ENCODE results near the gene PRICKLE1.

The PRICKLE1 gene

DNA sequence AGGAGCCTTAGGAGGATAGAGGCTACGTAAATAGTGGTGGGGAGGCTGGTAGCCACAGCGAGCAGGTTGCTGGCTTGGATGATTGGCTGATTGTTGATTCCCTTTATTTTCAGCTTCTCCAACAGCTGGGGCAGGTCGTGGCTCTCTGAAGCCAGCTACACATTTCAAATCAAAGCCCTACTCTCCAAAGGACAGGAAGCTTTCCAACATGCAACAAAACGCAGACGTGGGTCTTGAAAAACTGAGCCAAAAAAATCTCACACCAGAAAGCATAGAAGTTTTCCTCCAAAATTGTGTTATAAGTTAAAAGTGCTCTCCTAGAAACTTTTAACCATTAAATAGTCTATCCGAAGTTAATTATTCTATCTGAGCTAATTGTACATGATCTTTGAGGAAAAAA lies 37.6 kb upstream of the PRICKLE1 start:
- H3K4me3 ChIP-seq (ENCODE audit: low read depth, low read length), result no peak overlapping the region
- no peak for DNase-seq (ENCODE audit: low read depth)
- TF ChIP-seq CTCF (IDR thresholded peaks at IDR 0.05; ENCODE audit: low read depth, low read length, missing control alignments), result no peak

- no peak overlapping the region for H3K4me3 ChIP-seq (ENCODE audit: low read depth, low read length)
- no peak for TF ChIP-seq CTCF (IDR thresholded peaks at IDR 0.05; ENCODE audit: low read depth, low read length, missing control alignments)
- DNase-seq (ENCODE audit: low read depth), result no peak
Measured at GRCh38 chr12:42625611-42626010, 36.1 kb upstream of the PRICKLE1 start.

GRCh38 chr12:42617622-42618021 lies 28.1 kb upstream of the PRICKLE1 start:
- H3K4me3 ChIP-seq (ENCODE audit: low read depth, low read length), result no peak overlapping the region
- DNase-seq (ENCODE audit: low read depth), result no peak
- no peak for TF ChIP-seq CTCF (IDR thresholded peaks at IDR 0.05; ENCODE audit: low read depth, low read length, missing control alignments)

GRCh38 chr12:42615006-42615405 lies 25.5 kb upstream of the PRICKLE1 start:
- DNase-seq (ENCODE audit: low read depth), result no peak
- no peak overlapping the region for H3K4me3 ChIP-seq (ENCODE audit: low read depth, low read length)
- no peak for TF ChIP-seq CTCF (IDR thresholded peaks at IDR 0.05; ENCODE audit: low read depth, low read length, missing control alignments)

DNA sequence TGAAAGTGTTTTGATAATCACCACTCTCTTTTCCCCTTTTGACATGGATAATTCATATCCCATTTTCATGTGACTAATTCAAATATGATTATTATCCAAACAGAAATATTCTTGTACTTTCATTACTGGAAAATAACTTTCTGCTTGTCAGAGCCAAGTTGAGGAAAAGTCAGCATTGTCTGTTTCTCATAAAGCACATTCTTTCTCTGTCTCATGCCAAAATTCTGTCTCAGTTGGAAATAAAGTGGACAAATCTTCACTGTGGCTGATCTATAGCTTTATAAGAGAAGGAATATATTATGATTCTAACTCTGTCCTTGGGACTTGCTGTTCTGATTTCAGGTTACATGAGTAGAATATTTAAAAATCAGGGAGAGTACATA lies 22.7 kb upstream of the PRICKLE1 start:
- TF ChIP-seq CTCF (IDR thresholded peaks at IDR 0.05; ENCODE audit: low read depth, low read length, missing control alignments), result no peak
- DNase-seq (ENCODE audit: low read depth), result no peak
- no peak overlapping the region for H3K4me3 ChIP-seq (ENCODE audit: low read depth, low read length)

DNA sequence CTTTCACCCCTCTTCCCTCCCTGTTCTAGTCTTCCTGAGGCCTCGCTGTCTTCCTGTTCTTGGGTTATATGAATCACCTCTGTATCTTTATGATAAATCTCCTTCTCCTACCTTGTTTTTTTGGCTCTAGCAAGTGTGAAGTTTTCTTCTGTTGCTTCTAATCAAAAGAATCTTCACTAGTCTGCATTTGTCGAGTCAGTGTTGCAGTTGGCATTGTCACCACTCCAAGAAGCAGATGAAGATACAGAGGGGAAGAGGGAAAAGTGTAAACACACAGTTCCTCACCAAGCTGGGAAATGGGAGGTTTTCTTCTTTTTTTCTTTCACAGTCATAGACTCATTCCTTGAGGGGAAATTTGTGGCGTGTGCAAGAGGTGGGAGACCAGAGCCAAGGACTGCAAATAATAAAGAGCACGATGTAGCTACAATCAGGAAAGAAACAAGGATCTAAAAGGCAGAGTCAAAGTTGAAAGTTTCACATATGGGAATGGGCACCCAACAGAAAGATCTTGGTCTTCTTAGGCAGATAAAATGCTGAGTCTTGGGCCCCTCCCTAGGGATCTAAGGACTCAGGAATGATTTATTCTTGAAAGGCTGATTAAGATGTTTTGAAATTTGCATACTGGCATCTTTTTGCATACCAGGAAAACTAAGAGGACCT lies 22.2 kb upstream of the PRICKLE1 start:
- H3K4me3 ChIP-seq (ENCODE audit: low read depth, low read length), result no peak overlapping the region
- no peak for TF ChIP-seq CTCF (IDR thresholded peaks at IDR 0.05; ENCODE audit: low read depth, low read length, missing control alignments)
- DNase-seq (ENCODE audit: low read depth), result no peak

DNA sequence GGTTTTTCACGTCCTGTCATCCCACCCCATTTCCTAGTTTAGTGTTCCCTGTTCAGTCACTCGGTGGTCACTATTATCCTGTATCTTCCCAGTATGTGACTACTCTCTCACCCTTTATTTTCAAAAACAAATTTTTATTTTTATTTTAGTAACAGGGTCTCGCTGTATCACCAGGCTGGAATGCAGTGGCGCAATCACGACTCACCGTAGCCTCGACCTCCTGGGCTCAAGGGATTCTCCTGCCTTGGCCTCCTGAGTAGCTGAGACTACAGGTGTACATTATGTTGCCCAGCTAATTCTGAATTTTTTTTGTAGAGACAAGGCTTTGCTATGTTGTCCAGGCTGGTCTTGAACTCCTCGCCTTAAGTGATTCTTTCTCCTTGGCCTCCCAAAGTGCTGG lies 20.1 kb upstream of the PRICKLE1 start:
- H3K4me3 ChIP-seq (ENCODE audit: low read depth, low read length), result no peak overlapping the region
- DNase-seq (ENCODE audit: low read depth), result no peak
- TF ChIP-seq CTCF (IDR thresholded peaks at IDR 0.05; ENCODE audit: low read depth, low read length, missing control alignments), result no peak
